Adrenal gland (tissue), 12 donors: ENCODE measurements around the gene FBXO2. TPM values are rescaled to one million over a fixed set of nuclear protein-coding genes. Genes with fewer than 3 reads are reported as not detected.

Experiments
- DNase-seq, 7 donors: peaks; one replicate each; pipeline ENCODE4 v3.0.0-alpha.2; 2019 to 2020
- H3K27ac ChIP-seq, 5 donors: fragments of 200-600 bp; sonication (generic) in 4 of 5; 1 replicate in 3 of 5; 2 replicates in 2 of 5; pipeline versions ENCODE4 v1.5.1 to v1.8.0; 2016 to 2020; ENCODE audit warnings: mild to moderate bottlenecking in 1 of 5
- H3K27me3 ChIP-seq: fragments of 200-600 bp; 2 replicates; pipeline ENCODE4 v1.8.0; 2021
- H3K36me3 ChIP-seq, 2 donors: fragments of 200-600 bp; replicated peaks in 1 of 2; 1 replicate in 1 of 2; 2 replicates in 1 of 2; pipeline versions ENCODE4 v1.5.1 to v1.8.0; 2018 to 2022
- H3K4me1 ChIP-seq, 2 donors: fragments of 200-600 bp; replicated peaks in 1 of 2; 1 replicate in 1 of 2; 2 replicates in 1 of 2; pipeline versions ENCODE4 v1.5.1 to v1.8.0; 2018 to 2021
- H3K4me3 ChIP-seq, 4 donors: fragments of 200-600 bp; sonication (generic) in 3 of 4; one replicate each; pipeline ENCODE4 v1.5.1; 2016 to 2018
- H3K9me3 ChIP-seq, 3 donors: fragments of 200-600 bp; sonication (generic) in 1 of 3; replicated peaks in 1 of 3; 1 replicate in 2 of 3; 2 replicates in 1 of 3; pipeline versions ENCODE4 v1.5.1 to v1.8.0; 2016 to 2021
- POLR2A ChIP-seq, 2 donors: fragments of 450-650 bp; IDR thresholded peaks; one replicate each; pipeline ENCODE4 v1.6.1; 2017; ENCODE audit warnings: antibody characterized with exemption in 2 of 2, mild to moderate bottlenecking in 2 of 2, moderate library complexity in 1 of 2
- WGBS, 4 donors: extraction: QIAGEN DNeasy Blood & Tissue Kit in 2 of 4; methylation state at CpG; one replicate each; pipeline versions ENCODE4 v1.1.5 to v1.1.7; 2013 to 2017; 5-methylcytosine and 5-hydroxymethylcytosine counted together
- intact Hi-C, 2 donors: fragments of 100-400 bp; cut with DNase I; formaldehyde crosslinking; loops; one replicate each; pipeline versions ENCODE4 v1.14.1 to v1.15.0; 2022 to 2023
- polyA plus RNA-seq, 3 donors: library from polyadenylated mRNA; stranded (reverse); fragments of 200-250 nt in 2 of 3; fragments of 350-450 nt in 1 of 3; fragmentation: Illumina TruSeq in 1 of 3; extraction: RNeasy Lipid Tissue Mini Kit (QIAGEN cat#74804) in 1 of 3; gene quantifications; one replicate each; pipeline ENCODE4 v1.2.3, GENCODE V29; 2013 to 2014
- total RNA-seq, 9 donors: library from RNA; depleted of rRNA in 4 of 9; stranded (reverse); fragments of >200 nt in 4 of 9; fragments of 120-200 nt in 1 of 9; fragmentation: NEBNext Ultra II Directional in 1 of 9; extraction: Animal tissue kit (Norgen Biotek cat#: 25700) in 1 of 9; gene quantifications; one replicate each; pipeline versions ENCODE4 v1.1.0 to v1.2.4, GENCODE V29; 2013 to 2023
- TF ChIP-seq, protein P1 (sequence below), 6 experiments: fragments of 450-650 bp in 4 of 6; fragments of 200-600 bp in 2 of 6; sonication (generic) in 1 of 6; IDR thresholded peaks; 1 replicate in 5 of 6; 2 replicates in 1 of 6; pipeline versions ENCODE4 v1.5.1 to v1.8.0; 2016 to 2021; ENCODE audit warnings: antibody characterized with exemption in 6 of 6, mild to moderate bottlenecking in 2 of 6, moderate library complexity in 1 of 6
- donor health status: healthy with polysubstance abuse.
- donor health status: Bipolar disorder and iron deficiency.
- donor health status: DM: yes; HTN: yes; CAD: no.
- donor health status: DM: no; HTN: no; CAD: no.
- donor health status: DM: no; HTN: no; CAD: no.
- donor health status: DM: yes; HTN: yes; CAD: no.

FBXO2 gene
- total and polyA plus RNA-seq, 12 donors, result 2.5 to 86.6 (median 30.2) TPM

DNA sequence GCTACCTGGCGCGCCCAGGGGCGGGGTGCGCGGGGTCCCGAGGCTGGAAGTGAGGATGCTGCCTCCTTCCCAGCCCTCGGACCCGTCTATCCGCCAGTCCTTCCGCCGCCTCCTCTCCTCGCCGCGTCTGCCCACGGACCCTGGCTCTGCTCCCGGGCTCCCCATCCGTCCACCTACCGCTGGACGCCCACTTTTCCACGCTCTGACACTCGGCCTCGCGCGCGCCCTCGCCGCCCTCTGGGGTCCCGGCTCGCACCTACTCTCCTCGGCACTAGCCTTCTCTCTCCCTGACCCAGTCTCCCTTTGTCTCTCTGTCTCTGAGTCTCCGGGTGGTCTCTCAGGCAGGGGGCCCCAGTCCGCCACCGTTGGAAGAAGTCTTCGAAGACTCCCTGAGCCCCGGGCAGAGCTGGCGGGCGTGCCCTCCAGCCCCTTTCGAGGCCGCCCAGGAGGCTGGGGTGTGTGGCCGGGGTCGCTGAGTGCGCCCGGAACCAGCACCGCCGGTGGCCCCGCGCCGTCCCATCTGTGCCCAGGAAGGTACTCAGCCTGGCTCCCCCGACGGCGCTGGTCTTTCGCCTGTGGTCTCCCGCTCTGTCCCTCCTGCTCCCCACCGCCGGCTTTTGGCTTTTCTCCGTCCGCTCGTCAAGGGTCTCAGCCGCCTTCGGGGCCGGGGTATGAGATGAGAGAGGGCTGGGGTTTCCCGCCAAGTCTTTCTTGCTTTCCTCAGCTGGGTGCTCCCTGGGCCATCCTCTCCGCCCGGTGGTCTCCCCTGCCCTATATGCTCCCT lies 37.9 kb upstream of the FBXO2 start:
- WGBS, 4 donors, result 3 to 8% (median 6%) methylated on average over 7 to 64 of the region's 64 CpGs
- no peak overlapping the region for H3K27ac ChIP-seq
- intact Hi-C loops, result no loop called here

DNA sequence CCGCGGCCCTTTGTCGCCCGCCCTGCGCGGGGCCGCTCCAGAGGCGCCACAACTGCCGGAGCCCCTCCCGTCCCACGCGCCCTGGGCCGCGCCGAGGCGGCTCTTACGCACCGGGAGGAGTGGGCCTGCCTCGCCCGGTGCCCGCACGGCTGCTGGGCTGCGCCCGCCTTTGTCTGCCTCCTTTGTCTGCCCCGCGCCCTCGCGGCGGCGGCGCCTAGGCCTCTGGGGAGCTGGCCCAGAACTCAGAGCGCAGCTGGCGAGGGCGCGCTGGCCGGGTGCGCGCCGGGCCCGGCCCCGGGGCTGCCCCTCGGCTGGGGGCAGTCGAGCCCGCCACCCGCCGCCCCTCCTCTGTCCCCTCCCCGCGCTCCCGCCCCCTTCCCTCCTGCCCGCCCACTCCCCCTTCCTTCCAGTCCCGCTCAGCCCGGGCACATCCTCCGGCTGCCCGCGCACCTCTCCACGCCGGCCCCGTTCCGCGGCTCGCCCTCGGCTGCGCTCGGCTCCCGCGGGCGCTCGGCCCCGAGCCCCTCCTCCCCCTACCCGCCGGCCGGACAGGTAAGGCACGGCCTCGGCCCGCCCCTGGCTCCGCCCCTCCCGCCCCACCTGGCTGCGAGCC lies 37.2 kb upstream of the FBXO2 start, which contains the start of gene DRAXIN:
DRAXIN (plus strand) TSS at position 409 of the 613 bp plus-strand sequence. CDS start 14,549 bp downstream, outside the sequence.
- peak within 1 kb of the TSS in 1 of 4 donors; percentile 7 for H3K4me3 ChIP-seq
- DNase-seq, result no peak
- H3K27ac ChIP-seq, result no peak within 1 kb of the TSS
- TF ChIP-seq, protein P1, sequence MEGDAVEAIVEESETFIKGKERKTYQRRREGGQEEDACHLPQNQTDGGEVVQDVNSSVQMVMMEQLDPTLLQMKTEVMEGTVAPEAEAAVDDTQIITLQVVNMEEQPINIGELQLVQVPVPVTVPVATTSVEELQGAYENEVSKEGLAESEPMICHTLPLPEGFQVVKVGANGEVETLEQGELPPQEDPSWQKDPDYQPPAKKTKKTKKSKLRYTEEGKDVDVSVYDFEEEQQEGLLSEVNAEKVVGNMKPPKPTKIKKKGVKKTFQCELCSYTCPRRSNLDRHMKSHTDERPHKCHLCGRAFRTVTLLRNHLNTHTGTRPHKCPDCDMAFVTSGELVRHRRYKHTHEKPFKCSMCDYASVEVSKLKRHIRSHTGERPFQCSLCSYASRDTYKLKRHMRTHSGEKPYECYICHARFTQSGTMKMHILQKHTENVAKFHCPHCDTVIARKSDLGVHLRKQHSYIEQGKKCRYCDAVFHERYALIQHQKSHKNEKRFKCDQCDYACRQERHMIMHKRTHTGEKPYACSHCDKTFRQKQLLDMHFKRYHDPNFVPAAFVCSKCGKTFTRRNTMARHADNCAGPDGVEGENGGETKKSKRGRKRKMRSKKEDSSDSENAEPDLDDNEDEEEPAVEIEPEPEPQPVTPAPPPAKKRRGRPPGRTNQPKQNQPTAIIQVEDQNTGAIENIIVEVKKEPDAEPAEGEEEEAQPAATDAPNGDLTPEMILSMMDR (IDR thresholded peaks at IDR 0.05), result no peak
- TF ChIP-seq POLR2A (IDR thresholded peaks at IDR 0.05), result no peak
- intact Hi-C loops, result no loop called here
- H3K9me3 ChIP-seq, result no peaks in the 10 kb centered on the region
- no peaks in the 10 kb centered on the region for H3K36me3 ChIP-seq
- peaks cover 0 to 13% of the 10 kb centered on the region in 2 donors for H3K4me1 ChIP-seq
- peaks cover 43% of the 10 kb centered on the region for H3K27me3 ChIP-seq
- 0 to 1% (median 1%) methylated on average over 10 to 74 of the region's 78 CpGs; no CpG with 5 or more reads in 1 of the 4 donors for WGBS, 4 donors

More for the DNA sequence above, 37.9 kb upstream of the FBXO2 start:
- DNase-seq, result no peak
- Histone ChIP-seq H3K9me3 (no peaks in the 10 kb centered on the region), H3K27me3 (peaks cover 43% of the 10 kb centered on the region), H3K4me1 (peaks cover 0 to 13% of the 10 kb centered on the region in 2 donors), H3K36me3 (no peaks in the 10 kb centered on the region), H3K4me3 (no peak overlapping the region)
- TF ChIP-seq POLR2A (IDR thresholded peaks at IDR 0.05), result no peak
- TF ChIP-seq, protein P1 (IDR thresholded peaks at IDR 0.05), result no peak

DNA sequence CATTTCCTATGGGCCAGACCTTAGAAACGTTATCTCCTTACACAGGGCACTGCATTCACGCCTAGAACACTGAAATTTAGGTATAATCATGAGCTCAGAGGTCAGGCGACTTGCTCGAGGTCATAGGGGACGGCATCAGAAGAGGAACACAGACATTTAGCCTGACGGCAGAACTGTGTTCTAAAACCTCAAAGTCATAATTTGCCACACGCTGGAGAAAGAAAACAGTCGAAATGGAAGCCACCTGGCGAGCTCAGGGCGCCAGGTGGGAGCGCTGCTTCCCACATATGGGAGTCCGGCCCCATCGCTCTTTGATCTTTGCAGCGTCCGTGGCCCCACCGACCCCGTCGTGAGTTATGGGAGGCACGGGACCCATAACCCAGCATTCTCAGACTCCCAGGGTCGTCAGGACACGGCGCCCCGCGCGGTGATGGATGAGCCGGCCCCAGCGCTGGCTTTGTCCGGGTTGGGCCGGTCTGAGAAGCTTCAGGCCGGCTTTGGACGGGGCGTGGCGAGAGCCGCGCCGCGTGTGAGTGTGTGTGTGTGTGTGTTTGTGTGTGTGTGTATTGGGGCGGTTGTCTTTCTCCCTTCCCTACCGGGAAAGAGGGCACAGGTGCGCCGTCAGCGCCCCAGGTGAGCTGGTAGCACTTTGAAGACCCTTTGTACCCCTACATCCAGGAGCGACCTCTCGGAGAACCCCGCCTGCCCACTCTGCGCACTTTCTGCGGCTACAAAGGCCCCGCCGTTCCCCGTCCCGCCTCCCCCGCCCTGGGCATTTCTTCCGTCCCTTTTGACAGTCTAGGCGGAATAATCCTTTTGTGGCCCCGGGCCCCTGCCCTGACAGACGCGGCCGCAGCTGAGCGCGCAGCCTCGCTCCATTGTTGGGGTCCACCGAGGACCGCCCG lies 36.4 kb upstream of the FBXO2 start:
- H3K4me1 ChIP-seq, result peaks cover 0 to 13% of the 10 kb centered on the region in 2 donors
- no peaks in the 10 kb centered on the region for H3K36me3 ChIP-seq
- H3K27ac ChIP-seq, result no peak overlapping the region
- H3K27me3 ChIP-seq, result peaks cover 43% of the 10 kb centered on the region
- intact Hi-C loops, result no loop called here
- no peak for DNase-seq
- 3 to 17% (median 4%) methylated on average over 17 to 64 of the region's 64 CpGs for WGBS, 4 donors
- peak overlapping the region in 1 of 4 donors; percentile 7 for H3K4me3 ChIP-seq
- TF ChIP-seq POLR2A (IDR thresholded peaks at IDR 0.05), result no peak
- TF ChIP-seq, protein P1 (IDR thresholded peaks at IDR 0.05), result no peak
- no peaks in the 10 kb centered on the region for H3K9me3 ChIP-seq

DNA sequence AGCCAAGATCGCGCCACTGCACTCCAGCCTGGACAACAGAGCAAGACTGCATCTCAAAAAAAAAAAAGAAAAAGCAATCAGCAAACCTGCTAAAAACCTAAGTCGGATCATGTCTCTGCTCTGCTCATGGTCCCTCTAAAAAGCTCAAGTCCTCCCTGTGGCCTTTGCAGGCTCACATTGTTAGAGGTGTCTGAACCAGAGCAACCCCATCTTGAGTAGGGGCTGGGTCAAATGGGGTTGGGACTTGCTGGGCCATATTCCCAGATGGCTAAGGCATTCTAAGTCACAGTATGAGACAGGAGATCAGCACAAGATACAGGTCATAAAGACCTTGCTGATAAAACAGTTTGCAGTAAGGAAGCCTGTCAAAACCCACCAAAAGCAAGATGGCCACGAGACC lies 34.3 kb upstream of the FBXO2 start:
- Histone ChIP-seq H3K4me1 (peaks cover 0 to 13% of the 10 kb centered on the region in 2 donors), H3K36me3 (no peaks in the 10 kb centered on the region), H3K27me3 (peaks cover 36% of the 10 kb centered on the region), H3K27ac (no peak overlapping the region), H3K4me3 (no peak overlapping the region), H3K9me3 (no peaks in the 10 kb centered on the region)
- DNase-seq, result no peak
- no peak for TF ChIP-seq POLR2A (IDR thresholded peaks at IDR 0.05)
- TF ChIP-seq, protein P1 (IDR thresholded peaks at IDR 0.05), result no peak
- intact Hi-C loops, result no loop called here
- 86 to 92% (median 90%) methylated on average over 4 of the region's 4 CpGs for WGBS, 4 donors
